Brain microvascular endothelial cell (primary cell): ENCODE measurements around the gene PPCDC.

ENCODE experiments used
- DNase-seq: peaks from one replicate; pipeline ENCODE4 v3.0.0-alpha.2; 2020
- H3K27ac ChIP-seq: fragments of 250-450 bp; sonication (Bioruptor Pico); 2 replicates; pipeline ENCODE4 v1.5.1; 2020; ENCODE audit warnings: mild to moderate bottlenecking, moderate library complexity
- H3K27me3 ChIP-seq: fragments of 250-450 bp; sonication (Bioruptor Pico); replicated peaks from 2 replicates; pipeline ENCODE4 v1.5.1; 2020; ENCODE audit warnings: mild to moderate bottlenecking
- H3K36me3 ChIP-seq: fragments of 250-450 bp; sonication (Bioruptor Pico); replicated peaks from 2 replicates; pipeline ENCODE4 v1.5.1; 2020; ENCODE audit warnings: mild to moderate bottlenecking
- H3K4me3 ChIP-seq: 2 replicates; pipeline ENCODE4 v1.5.1; 2011; ENCODE audit warnings: low read depth, mild to moderate bottlenecking, control low read depth, low read length, moderate library complexity
- CTCF ChIP-seq: IDR thresholded peaks from 2 replicates; pipeline ENCODE4 v1.5.1; 2011; ENCODE audit warnings: low read depth, mild to moderate bottlenecking, moderate library complexity, low read length, control low read depth, inconsistent platforms; ENCODE audit errors: missing control alignments
- in situ Hi-C: cut with HindIII; loops from 2 replicates; pipeline ENCODE4 v1.10.0; 2017; ENCODE audit warnings: low sequenced_read_pairs, low pct_ligation_motif_present

The PPCDC gene

DNA sequence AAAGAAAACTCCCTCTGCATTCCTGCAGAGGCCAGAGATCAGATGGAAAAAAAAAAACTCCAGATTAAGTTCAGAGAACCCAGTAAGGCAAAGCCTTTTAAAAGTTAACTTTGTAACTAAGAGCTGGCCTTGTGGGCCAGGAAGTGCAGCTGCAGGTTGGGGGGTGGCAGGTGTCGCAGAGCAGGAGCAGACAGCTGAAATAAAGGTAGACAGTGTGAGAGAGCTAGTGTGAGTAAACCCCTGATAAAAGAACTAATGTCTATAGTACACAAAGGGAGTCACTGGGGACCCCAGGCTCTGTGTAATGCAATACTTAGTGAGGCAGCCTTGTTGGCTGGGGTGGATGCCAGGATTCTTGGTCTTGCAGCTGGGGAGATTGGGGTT, 42.1 kb downstream of the PPCDC start:
- peak; percentile 22 for DNase-seq
- no peaks in the 10 kb centered on the region for H3K27me3 ChIP-seq
- H3K4me3 ChIP-seq: no peak overlapping the region
- TF ChIP-seq CTCF: no peak
- H3K27ac ChIP-seq: no peak overlapping the region
- H3K36me3 ChIP-seq: no peaks in the 10 kb centered on the region
- in situ Hi-C loops: no loop called here

- H3K27ac ChIP-seq: no peak overlapping the region
- no peak for TF ChIP-seq CTCF
Observed at GRCh38 chr15:75065851-75066509, 42.6 kb downstream of the PPCDC start.

DNA sequence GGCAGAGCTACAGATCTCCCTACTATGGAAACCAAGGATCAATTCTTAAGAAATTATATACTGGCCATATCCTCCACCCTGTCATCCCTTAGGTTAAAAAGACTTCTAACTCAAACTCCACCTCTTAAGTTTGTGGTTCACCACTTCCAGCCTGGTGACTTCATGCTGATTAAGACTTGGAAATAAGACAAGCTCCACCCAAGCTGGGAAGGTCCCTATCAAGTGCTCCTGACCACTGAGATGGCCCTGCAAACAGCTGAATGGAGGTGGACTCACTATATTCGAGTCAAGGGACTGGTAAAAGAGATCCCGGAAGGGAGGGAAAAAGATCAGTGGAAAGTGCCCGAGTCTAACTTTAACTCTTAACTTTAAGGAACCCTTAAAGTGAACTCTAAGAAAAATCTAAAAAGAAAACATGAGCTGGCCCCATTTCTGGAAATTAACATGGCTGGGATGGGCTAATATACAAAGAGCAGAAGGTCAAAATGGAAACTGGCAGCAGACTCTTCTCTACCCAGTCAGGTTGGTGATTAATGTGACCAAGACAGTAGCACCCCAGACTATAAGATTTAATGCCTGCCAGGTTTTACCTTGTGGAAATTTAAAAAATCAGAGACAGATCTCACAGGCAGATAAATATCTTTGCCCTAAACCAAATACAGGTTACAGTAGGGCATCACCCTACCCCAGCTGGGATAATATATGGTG, 43.9 kb downstream of the PPCDC start:
- Histone ChIP-seq H3K27ac (peak overlapping the region; percentile 19), H3K27me3 (no peaks in the 10 kb centered on the region), H3K36me3 (no peaks in the 10 kb centered on the region), H3K4me3 (no peak overlapping the region)
- in situ Hi-C loops: no loop called here
- TF ChIP-seq CTCF: no peak
- peak; percentile 81 for DNase-seq

More at GRCh38 chr15:75065851-75066509, 42.6 kb downstream of the PPCDC start:
- Histone ChIP-seq H3K36me3 (no peaks in the 10 kb centered on the region), H3K4me3 (no peak overlapping the region), H3K27me3 (no peaks in the 10 kb centered on the region)
- in situ Hi-C loops: no loop called here
- DNase-seq: peak; percentile 35

- Histone ChIP-seq H3K27me3 (no peaks in the 10 kb centered on the region), H3K27ac (no peak overlapping the region), H3K36me3 (no peaks in the 10 kb centered on the region), H3K4me3 (no peak overlapping the region)
- no peak for DNase-seq
- in situ Hi-C loops: no loop called here
- TF ChIP-seq CTCF: no peak
Observed at GRCh38 chr15:75068748-75069147, 45.4 kb downstream of the PPCDC start.

GRCh38 chr15:75069301-75069925, 46.0 kb downstream of the PPCDC start:
- Histone ChIP-seq H3K36me3 (no peaks in the 10 kb centered on the region), H3K27me3 (no peaks in the 10 kb centered on the region), H3K27ac (no peak overlapping the region), H3K4me3 (no peak overlapping the region)
- DNase-seq: no peak
- in situ Hi-C loops: no loop called here
- no peak for TF ChIP-seq CTCF
